ENCODE data around the gene MBP.

The MBP gene

GRCh38 chr18:77127769-77128671 lies 4.6 kb downstream of the MBP start:
- DNase-seq (ENCODE audit: insufficient read length, low spot score): no peak
- TF ChIP-seq SPI1 (IDR thresholded peaks at IDR 0.05; ENCODE audit: low read depth, low read length): peak; percentile 64
- peak; percentile 47 for TF ChIP-seq POLR2A (IDR thresholded peaks at IDR 0.05; ENCODE audit: low read depth, low read length)
- 0 out of 2 replicates have a peak, but pooled peaks have one; percentile 13 for TF ChIP-seq POLR2AphosphoS5 (IDR thresholded peaks at IDR 0.05; ENCODE audit: low read depth, low read length)
- no peak for TF ChIP-seq TAF1 (IDR thresholded peaks at IDR 0.05; ENCODE audit: low read depth, low read length)
- peak; percentile 90 for FAIRE-seq

DNA sequence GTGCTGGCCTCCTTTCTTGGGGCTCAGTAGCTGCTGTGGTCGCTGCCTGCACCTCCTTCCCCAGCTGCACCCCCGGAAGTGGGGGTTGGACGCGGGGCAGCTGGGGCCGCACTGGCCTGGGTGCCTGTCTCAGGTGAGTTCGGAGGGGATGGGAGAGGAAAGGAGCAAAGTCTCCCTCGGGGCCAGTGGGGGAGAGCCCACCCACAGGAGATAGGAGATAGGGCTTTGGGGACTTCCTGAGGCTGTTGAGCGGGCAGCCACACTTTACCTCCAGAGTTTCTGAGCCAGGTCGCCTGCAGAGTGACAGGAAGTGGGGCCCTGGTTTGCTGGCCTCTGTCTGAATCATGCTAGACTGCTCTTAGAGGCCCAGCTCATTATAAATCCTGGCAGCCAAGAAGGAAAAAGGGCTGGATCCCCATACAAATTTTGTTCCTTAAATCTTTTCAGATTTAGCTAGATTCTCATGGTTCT lies 8.1 kb downstream of the MBP start:
- DNase-seq (ENCODE audit: insufficient read length, low spot score) (no peak), FAIRE-seq (peak; percentile 93)
- TF ChIP-seq POLR2A (IDR thresholded peaks at IDR 0.05; ENCODE audit: low read depth, low read length) (peak; percentile 63), POU2F2 (IDR thresholded peaks at IDR 0.05; ENCODE audit: low read depth, low read length) (peak; percentile 45; the same call in 1 of the 2 replicates), PAX5 (IDR thresholded peaks at IDR 0.05; ENCODE audit: insufficient read depth, low read length, severe bottlenecking) (no peak), SPI1 (IDR thresholded peaks at IDR 0.05; ENCODE audit: low read depth, low read length) (peak; percentile 56)

GRCh38 chr18:77123320-77124231 lies 9.0 kb downstream of the MBP start:
- TF ChIP-seq SPI1 (IDR thresholded peaks at IDR 0.05; ENCODE audit: low read depth, low read length): no peak
- TF ChIP-seq TAF1 (IDR thresholded peaks at IDR 0.05; ENCODE audit: low read depth, low read length): no peak
- peak; percentile 37; the same call in 1 of the 2 replicates for TF ChIP-seq POU2F2 (IDR thresholded peaks at IDR 0.05; ENCODE audit: low read depth, low read length)
- DNase-seq (ENCODE audit: insufficient read length, low spot score) (no peak), FAIRE-seq (peak; percentile 81)

GRCh38 chr18:77121523-77121922 lies 11.1 kb downstream of the MBP start:
- TF ChIP-seq POLR2AphosphoS5 (IDR thresholded peaks at IDR 0.05; ENCODE audit: low read depth, low read length) (no peak), PAX5 (IDR thresholded peaks at IDR 0.05; ENCODE audit: insufficient read depth, low read length, severe bottlenecking) (no peak)
- DNase-seq (ENCODE audit: insufficient read length, low spot score): no peak
- no peak for FAIRE-seq

DNA sequence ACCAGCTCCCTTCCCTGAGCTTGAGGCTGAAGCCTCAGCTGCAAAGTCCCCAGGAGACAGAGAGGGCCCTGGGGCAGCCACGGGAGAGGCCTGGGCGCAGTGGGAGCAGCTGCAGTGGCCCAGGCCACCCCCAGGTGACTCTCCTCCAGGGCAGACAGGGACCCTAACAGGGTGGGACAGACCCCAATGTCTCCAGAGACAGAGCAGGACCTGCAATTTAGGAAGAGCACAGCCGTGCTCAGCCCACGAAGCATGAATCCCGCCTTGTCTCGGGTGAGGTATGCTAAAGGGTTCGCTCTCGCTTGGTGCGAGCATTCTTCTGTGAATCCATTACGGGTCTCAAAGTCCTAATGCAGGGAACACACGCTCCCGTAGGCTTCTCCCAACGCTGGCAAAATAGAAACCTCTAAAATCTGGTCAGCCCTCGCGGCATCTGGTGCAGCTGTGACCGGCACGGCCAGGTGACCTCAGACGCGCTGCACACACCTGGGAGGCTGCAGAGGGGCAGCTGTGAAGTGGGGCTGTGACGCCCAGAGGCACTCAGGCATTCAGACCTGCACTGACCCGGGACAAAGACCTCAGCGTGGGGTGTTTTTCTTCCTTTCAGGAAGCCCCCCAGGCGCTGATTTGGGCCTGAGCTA lies 12.6 kb downstream of the MBP start:
- TF ChIP-seq POLR2AphosphoS5 (IDR thresholded peaks at IDR 0.05; ENCODE audit: low read depth, low read length): no peak
- no peak for TF ChIP-seq POLR2A (IDR thresholded peaks at IDR 0.05; ENCODE audit: low read depth, low read length)
- no peak for TF ChIP-seq POU2F2 (IDR thresholded peaks at IDR 0.05; ENCODE audit: low read depth, low read length)
- no peak for TF ChIP-seq TAF1 (IDR thresholded peaks at IDR 0.05; ENCODE audit: low read depth, low read length)
- TF ChIP-seq PAX5 (IDR thresholded peaks at IDR 0.05; ENCODE audit: insufficient read depth, low read length, severe bottlenecking): no peak
- no peak for TF ChIP-seq SPI1 (IDR thresholded peaks at IDR 0.05; ENCODE audit: low read depth, low read length)
- DNase-seq (ENCODE audit: insufficient read length, low spot score): no peak
- FAIRE-seq: no peak

DNA sequence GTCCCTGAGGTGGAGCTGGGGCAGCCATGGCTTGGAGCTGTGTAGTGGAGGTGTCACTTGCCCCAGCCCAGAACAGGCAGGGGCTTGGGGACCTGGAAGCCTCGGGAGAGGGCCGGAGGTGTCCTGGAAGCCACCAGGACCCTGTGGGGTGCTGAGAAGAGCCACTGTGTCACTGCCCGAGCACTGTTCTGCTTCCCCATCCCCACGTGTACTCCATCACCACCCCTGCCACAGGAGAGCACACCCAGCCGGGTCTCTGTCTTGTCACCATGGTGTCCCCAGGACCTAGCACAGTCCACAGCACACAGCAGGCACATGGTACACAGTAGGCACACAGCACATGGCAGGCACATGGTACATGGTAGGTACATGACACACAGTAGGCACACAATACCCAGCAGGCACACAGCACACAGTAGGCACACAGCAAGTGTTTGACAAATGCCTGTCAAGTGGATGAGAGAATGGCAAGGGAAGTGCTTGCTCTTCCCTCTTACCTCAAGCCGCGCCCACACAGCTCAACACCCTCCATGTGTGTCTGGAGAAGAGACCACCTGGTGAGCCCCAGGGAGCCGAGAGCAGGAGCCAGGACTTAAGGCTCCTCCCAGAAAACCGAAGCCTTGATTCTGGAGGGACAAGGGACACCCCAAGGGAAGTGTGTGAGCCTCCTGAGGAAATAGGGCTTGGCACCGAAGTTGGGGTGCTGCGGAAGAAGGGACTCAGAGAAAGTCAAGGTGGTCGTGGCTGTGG lies 13.3 kb downstream of the MBP start:
- FAIRE-seq: peak; percentile 78
- TF ChIP-seq POU2F2 (IDR thresholded peaks at IDR 0.05; ENCODE audit: low read depth, low read length): no peak
- no peak for TF ChIP-seq SPI1 (IDR thresholded peaks at IDR 0.05; ENCODE audit: low read depth, low read length)
- TF ChIP-seq POLR2AphosphoS5 (IDR thresholded peaks at IDR 0.05; ENCODE audit: low read depth, low read length): no peak
- no peak for TF ChIP-seq PAX5 (IDR thresholded peaks at IDR 0.05; ENCODE audit: insufficient read depth, low read length, severe bottlenecking)
- TF ChIP-seq POLR2A (IDR thresholded peaks at IDR 0.05; ENCODE audit: low read depth, low read length): no peak
- TF ChIP-seq TAF1 (IDR thresholded peaks at IDR 0.05; ENCODE audit: low read depth, low read length): no peak
- no peak for DNase-seq (ENCODE audit: insufficient read length, low spot score)

DNA sequence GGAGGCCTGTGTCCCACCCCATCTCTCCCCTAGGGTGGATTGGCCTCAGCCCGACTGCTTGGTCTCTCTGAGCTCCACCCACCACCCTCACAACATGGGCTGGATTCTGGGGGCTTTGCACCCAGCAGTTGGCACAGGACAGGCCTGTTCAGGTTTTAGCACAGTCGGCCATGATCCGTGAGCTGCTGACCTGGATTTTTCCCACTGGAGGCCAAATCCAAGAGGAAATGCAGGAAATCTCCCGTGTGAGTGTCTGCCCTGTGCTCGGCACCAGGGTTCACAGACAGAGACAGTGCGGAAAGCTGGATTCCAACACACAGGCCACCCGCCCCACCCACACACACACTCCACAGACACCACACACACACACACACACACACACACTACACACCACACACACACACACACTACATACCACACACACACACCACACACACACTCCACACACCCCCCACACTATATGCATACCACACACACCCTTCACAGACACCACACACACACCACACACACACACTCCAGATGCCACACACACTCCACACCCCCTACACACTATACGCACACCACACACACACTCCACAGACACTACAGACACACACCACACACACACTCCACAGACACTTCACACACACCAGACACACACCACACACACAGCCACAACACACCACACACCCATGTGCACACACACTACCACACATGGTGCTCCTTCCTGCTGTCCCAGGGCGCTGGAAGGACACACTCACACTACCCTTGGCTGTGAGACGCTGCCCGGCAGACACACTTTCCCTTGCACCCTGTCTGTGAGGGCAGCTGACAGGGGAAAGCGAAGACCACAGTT lies 14.1 kb downstream of the MBP start:
- DNase-seq (ENCODE audit: insufficient read length, low spot score) (no peak), FAIRE-seq (peak; percentile 74)
- TF ChIP-seq TAF1 (IDR thresholded peaks at IDR 0.05; ENCODE audit: low read depth, low read length) (no peak), POLR2A (IDR thresholded peaks at IDR 0.05; ENCODE audit: low read depth, low read length) (no peak), POLR2AphosphoS5 (IDR thresholded peaks at IDR 0.05; ENCODE audit: low read depth, low read length) (no peak), PAX5 (IDR thresholded peaks at IDR 0.05; ENCODE audit: insufficient read depth, low read length, severe bottlenecking) (no peak), SPI1 (IDR thresholded peaks at IDR 0.05; ENCODE audit: low read depth, low read length) (no peak), POU2F2 (IDR thresholded peaks at IDR 0.05; ENCODE audit: low read depth, low read length) (no peak)

Data from GM12891 (cell line).